ENCODE results near the gene IKBKG. TPM values are rescaled to one million over a fixed set of nuclear protein-coding genes. Genes with fewer than 3 reads are reported as not detected.

The IKBKG gene
- total RNA-seq, 1 donor from 2014 or later = 10.3 TPM

Other genes with a start within 250 kb of the IKBKG start
- 676 and 858 TPM in 2 replicates for gene FLNA, start 173.0 kb upstream of the IKBKG start, total RNA-seq
- 16.1 and 27.3 TPM in 2 replicates for gene EMD, start 168.3 kb upstream of the IKBKG start, total RNA-seq
- gene RPL10, start 149.2 kb upstream of the IKBKG start, total RNA-seq = 2,240 and 6,023 TPM in 2 replicates
- gene DNASE1L1, start 138.4 kb upstream of the IKBKG start, total RNA-seq = 38.7 and 70.7 TPM in 2 replicates
- 20.6 and 22.4 TPM in 2 replicates for gene TAFAZZIN, start 136.1 kb upstream of the IKBKG start, total RNA-seq
- gene ATP6AP1, start 118.9 kb upstream of the IKBKG start, total RNA-seq = 44.0 and 51.7 TPM in 2 replicates
- gene GDI1, start 110.5 kb upstream of the IKBKG start, total RNA-seq = 87.2 and 98.5 TPM in 2 replicates
- gene FAM50A, start 103.5 kb upstream of the IKBKG start, total RNA-seq = 88.5 and 90.4 TPM in 2 replicates
- gene PLXNA3, start 89.3 kb upstream of the IKBKG start, total RNA-seq = 6.1 and 8.7 TPM in 2 replicates
- gene LAGE3, start 68.3 kb upstream of the IKBKG start, total RNA-seq = 7.2 and 14.7 TPM in 2 replicates
- 36.6 and 59.2 TPM in 2 replicates for gene UBL4A, start 61.0 kb upstream of the IKBKG start, total RNA-seq
- gene SLC10A3, start 57.0 kb upstream of the IKBKG start, total RNA-seq = 7.4 and 13.4 TPM in 2 replicates
- 33.2 and 36.6 TPM in 2 replicates for gene FAM3A, start 31.4 kb upstream of the IKBKG start, total RNA-seq
- gene G6PD, start 774 bp upstream of the IKBKG start, total RNA-seq = 17.4 and 20.0 TPM in 2 replicates
- not detected in 2 replicates for gene CTAG1A, start 37.5 kb downstream of the IKBKG start, total RNA-seq
- gene CTAG1B, start 71.7 kb downstream of the IKBKG start, total RNA-seq = not detected in 2 replicates
- gene CTAG2, start 106.0 kb downstream of the IKBKG start, total RNA-seq = not detected in 2 replicates
- gene GAB3, start 203.5 kb downstream of the IKBKG start, total RNA-seq = under 0.01 and 0.13 TPM in 2 replicates
- gene DKC1, start 215.2 kb downstream of the IKBKG start, total RNA-seq = 62.1 and 91.1 TPM in 2 replicates

All from bronchial epithelial cell (primary cell).